Suprapubic skin (tissue), 3 donors: ENCODE measurements around the gene OR51F2.

ENCODE experiments used
- POLR2A ChIP-seq, 2 donors: fragments of 450-650 bp; IDR thresholded peaks; one replicate each; pipeline ENCODE4 v1.6.1; 2017; ENCODE audit warnings: antibody characterized with exemption in 2 of 2, mild to moderate bottlenecking in 2 of 2, moderate library complexity in 2 of 2
- TF ChIP-seq, protein P1 (sequence below), 2 donors: fragments of 200-600 bp in 1 of 2; fragments of 450-650 bp in 1 of 2; sonication (generic) in 1 of 2; IDR thresholded peaks; one replicate each; pipeline ENCODE4 v1.5.1; 2016 to 2019; ENCODE audit warnings: antibody characterized with exemption in 2 of 2, mild to moderate bottlenecking in 1 of 2, moderate library complexity in 1 of 2

DNA sequence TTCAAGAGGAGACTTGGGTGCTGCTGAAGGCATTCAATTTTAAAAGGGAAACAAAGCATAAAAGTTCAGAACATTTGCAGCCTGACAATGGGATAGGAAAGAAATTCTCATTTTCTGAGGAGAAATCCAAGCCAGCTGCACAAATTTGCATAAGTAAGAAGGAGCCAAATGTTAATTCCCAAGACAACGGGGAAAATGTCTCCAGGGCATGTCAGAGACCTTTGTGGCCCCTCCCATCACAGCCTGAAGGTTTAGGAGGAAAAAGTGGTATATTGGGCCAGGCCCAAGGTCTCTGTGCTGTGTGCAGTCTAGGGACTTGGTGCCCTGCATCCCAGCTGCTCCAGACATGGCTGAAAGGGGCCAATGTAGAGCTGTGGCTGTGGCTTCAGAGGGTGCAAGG, 38.7 kb upstream of the OR51F2 start:
- TF ChIP-seq, protein P1, sequence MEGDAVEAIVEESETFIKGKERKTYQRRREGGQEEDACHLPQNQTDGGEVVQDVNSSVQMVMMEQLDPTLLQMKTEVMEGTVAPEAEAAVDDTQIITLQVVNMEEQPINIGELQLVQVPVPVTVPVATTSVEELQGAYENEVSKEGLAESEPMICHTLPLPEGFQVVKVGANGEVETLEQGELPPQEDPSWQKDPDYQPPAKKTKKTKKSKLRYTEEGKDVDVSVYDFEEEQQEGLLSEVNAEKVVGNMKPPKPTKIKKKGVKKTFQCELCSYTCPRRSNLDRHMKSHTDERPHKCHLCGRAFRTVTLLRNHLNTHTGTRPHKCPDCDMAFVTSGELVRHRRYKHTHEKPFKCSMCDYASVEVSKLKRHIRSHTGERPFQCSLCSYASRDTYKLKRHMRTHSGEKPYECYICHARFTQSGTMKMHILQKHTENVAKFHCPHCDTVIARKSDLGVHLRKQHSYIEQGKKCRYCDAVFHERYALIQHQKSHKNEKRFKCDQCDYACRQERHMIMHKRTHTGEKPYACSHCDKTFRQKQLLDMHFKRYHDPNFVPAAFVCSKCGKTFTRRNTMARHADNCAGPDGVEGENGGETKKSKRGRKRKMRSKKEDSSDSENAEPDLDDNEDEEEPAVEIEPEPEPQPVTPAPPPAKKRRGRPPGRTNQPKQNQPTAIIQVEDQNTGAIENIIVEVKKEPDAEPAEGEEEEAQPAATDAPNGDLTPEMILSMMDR (IDR thresholded peaks at IDR 0.05) = no peak
- no peak for TF ChIP-seq POLR2A (IDR thresholded peaks at IDR 0.05)
